ENCODE results near the gene ING2. TPM values are rescaled to one million over a fixed set of nuclear protein-coding genes. Genes with fewer than 3 reads are reported as not detected.

Gene ING2
- total RNA-seq, 1 donor from 2014 or later: 9.5 TPM

GRCh38 chr4:183533698-183534097 is 28.8 kb downstream of the ING2 start:
- TF ChIP-seq CTCF (IDR thresholded peaks at IDR 0.05): no peak
- intact Hi-C loops (cut with DNase I): no loop called here
- DNase-seq (no peak), ATAC-seq (no peak)
- Histone ChIP-seq H3K4me1 (no peaks in the 10 kb centered on the region), H3K36me3 (no peaks in the 10 kb centered on the region), H3K4me3 (no peak overlapping the region), H3K27me3 (ENCODE audit: low read depth) (no peaks in the 10 kb centered on the region), H3K9me3 (no peaks in the 10 kb centered on the region), H3K27ac (no peak overlapping the region)

GRCh38 chr4:183540410-183541009 is 35.7 kb downstream of the ING2 start:
- TF ChIP-seq CTCF (IDR thresholded peaks at IDR 0.05): no peak
- DNase-seq: no peak
- no peak for ATAC-seq
- H3K9me3 ChIP-seq: no peaks in the 10 kb centered on the region
- intact Hi-C loops (cut with DNase I): no loop called here
- H3K36me3 ChIP-seq: no peaks in the 10 kb centered on the region
- no peak overlapping the region for H3K27ac ChIP-seq
- no peak overlapping the region for H3K4me3 ChIP-seq
- no peaks in the 10 kb centered on the region for H3K4me1 ChIP-seq
- no peaks in the 10 kb centered on the region for H3K27me3 ChIP-seq (ENCODE audit: low read depth)

GRCh38 chr4:183541010-183541751 is 36.3 kb downstream of the ING2 start:
- DNase-seq (no peak), ATAC-seq (no peak)
- Histone ChIP-seq H3K4me1 (no peaks in the 10 kb centered on the region), H3K27me3 (ENCODE audit: low read depth) (no peaks in the 10 kb centered on the region), H3K9me3 (no peaks in the 10 kb centered on the region), H3K27ac (no peak overlapping the region), H3K4me3 (no peak overlapping the region), H3K36me3 (no peaks in the 10 kb centered on the region)
- intact Hi-C loops (cut with DNase I): no loop called here
- no peak for TF ChIP-seq CTCF (IDR thresholded peaks at IDR 0.05)

- Histone ChIP-seq H3K4me1 (no peaks in the 10 kb centered on the region), H3K4me3 (no peak overlapping the region), H3K27ac (no peak overlapping the region), H3K27me3 (ENCODE audit: low read depth) (no peaks in the 10 kb centered on the region), H3K9me3 (no peaks in the 10 kb centered on the region), H3K36me3 (no peaks in the 10 kb centered on the region)
- intact Hi-C loops (cut with DNase I): no loop called here
- no peak for ATAC-seq
- TF ChIP-seq CTCF (IDR thresholded peaks at IDR 0.05): no peak
- no peak for DNase-seq
Measured at GRCh38 chr4:183541752-183542040, 36.8 kb downstream of the ING2 start.

GRCh38 chr4:183543435-183543834 is 38.6 kb downstream of the ING2 start:
- Histone ChIP-seq H3K4me3 (no peak overlapping the region), H3K4me1 (no peaks in the 10 kb centered on the region), H3K9me3 (no peaks in the 10 kb centered on the region), H3K36me3 (no peaks in the 10 kb centered on the region), H3K27ac (no peak overlapping the region), H3K27me3 (ENCODE audit: low read depth) (no peaks in the 10 kb centered on the region)
- TF ChIP-seq CTCF (IDR thresholded peaks at IDR 0.05): no peak
- no peak for ATAC-seq
- no peak for DNase-seq
- intact Hi-C loops (cut with DNase I): no loop called here

Data from lower lobe of right lung (tissue), 2 donors.